Caco-2 (cell line): ENCODE data around the gene CFAP299. TPM values are rescaled to one million over a fixed set of nuclear protein-coding genes. Genes with fewer than 3 reads are reported as not detected.

Experiments used
- BruUV-seq: library from RNA; stranded (reverse); fragments of 400-500 nt; replicated peaks from 2 replicates; lab custom pipeline; 2021; lab: Mats Ljungman, UMichigan
- CTCF ChIA-PET: fragments of 300-600 bp; sonication (Branson Sonifier 250); formaldehyde crosslinking; loops from one replicate; lab custom pipeline; 2022; ENCODE audit warnings: antibody characterized with exemption; lab: Charles Lee
- POLR2A ChIA-PET: fragments of 300-600 bp; sonication (Branson Sonifier 250); formaldehyde crosslinking; loops from one replicate; lab custom pipeline; 2022; ENCODE audit warnings: antibody characterized with exemption; lab: Charles Lee
- DNase-seq, 2 experiments: peaks; one replicate each; pipeline versions ENCODE4 v3.0.0 to v3.0.0-alpha.2; 2020 to 2022
- H3K27me3 ChIP-seq: replicated peaks from 2 replicates; pipeline ENCODE4 v1.6.0; 2011; ENCODE audit warnings: low read length; ENCODE audit not compliant: control insufficient read depth, insufficient read depth
- H3K36me3 ChIP-seq: 2 replicates; pipeline ENCODE4 v1.5.1; 2011; ENCODE audit warnings: low read length; ENCODE audit not compliant: control insufficient read depth, insufficient read depth
- H3K4me1 ChIP-seq: fragments of 250-450 bp; sonication (Bioruptor Pico); 2 replicates; pipeline ENCODE4 v1.5.1; 2020; ENCODE audit warnings: mild to moderate bottlenecking
- H3K4me3 ChIP-seq: 2 replicates; pipeline ENCODE4 v1.5.1; 2011; ENCODE audit warnings: low read depth, mild to moderate bottlenecking, control low read depth, low read length
- H3K9me3 ChIP-seq: fragments of 250-450 bp; sonication (Bioruptor Pico); 2 replicates; pipeline ENCODE4 v1.5.1; 2020; ENCODE audit warnings: mild to moderate bottlenecking, moderate library complexity
- H3K27ac Mint-ChIP-seq: one replicate; pipeline ENCODE4 v1.8.0; 2022; ENCODE audit warnings: mixed read lengths; ENCODE audit not compliant: unreplicated experiment
- H3K27me3 Mint-ChIP-seq: one replicate; pipeline ENCODE4 v1.8.0; 2022; ENCODE audit warnings: mixed read lengths; ENCODE audit not compliant: insufficient read depth, unreplicated experiment
- H3K36me3 Mint-ChIP-seq: one replicate; pipeline ENCODE4 v1.8.0; 2022; ENCODE audit warnings: mild to moderate bottlenecking, mixed read lengths; ENCODE audit not compliant: insufficient read depth, unreplicated experiment
- H3K4me1 Mint-ChIP-seq: one replicate; pipeline ENCODE4 v1.8.0; 2022; ENCODE audit warnings: low read depth, mixed read lengths; ENCODE audit not compliant: unreplicated experiment
- H3K4me3 Mint-ChIP-seq: one replicate; pipeline ENCODE4 v1.8.0; 2022; ENCODE audit warnings: mild to moderate bottlenecking, moderate library complexity, mixed read lengths; ENCODE audit not compliant: unreplicated experiment
- H3K9me3 Mint-ChIP-seq: one replicate; pipeline ENCODE4 v1.8.0; 2022; ENCODE audit warnings: mixed read lengths; ENCODE audit not compliant: unreplicated experiment
- CTCF ChIP-seq, 2 experiments: fragments of 200-600 bp in 1 of 2; IDR thresholded peaks; 1 replicate in 1 of 2; 2 replicates in 1 of 2; pipeline versions ENCODE4 v1.5.1 to v1.8.0; 2011 to 2022; ENCODE audit warnings: antibody characterized with exemption in 1 of 2, control low read depth in 1 of 2, inconsistent platforms in 1 of 2, low read depth in 1 of 2, low read length in 1 of 2, mild to moderate bottlenecking in 1 of 2, moderate library complexity in 1 of 2; ENCODE audit not compliant: insufficient read depth in 1 of 2, severe bottlenecking in 1 of 2, unreplicated experiment in 1 of 2
- intact Hi-C: fragments of 100-400 bp; cut with micrococcal nuclease; formaldehyde crosslinking; loops from one replicate; pipeline ENCODE4 v1.10.0; 2022; ENCODE audit not compliant: unreplicated experiment
- total RNA-seq: library from RNA; stranded (reverse); gene quantifications from 2 replicates; pipeline ENCODE4 v1.2.3, GENCODE V29; 2022

CFAP299 gene
- total RNA-seq, 1 experiment from 2014 or later: not detected

DNA sequence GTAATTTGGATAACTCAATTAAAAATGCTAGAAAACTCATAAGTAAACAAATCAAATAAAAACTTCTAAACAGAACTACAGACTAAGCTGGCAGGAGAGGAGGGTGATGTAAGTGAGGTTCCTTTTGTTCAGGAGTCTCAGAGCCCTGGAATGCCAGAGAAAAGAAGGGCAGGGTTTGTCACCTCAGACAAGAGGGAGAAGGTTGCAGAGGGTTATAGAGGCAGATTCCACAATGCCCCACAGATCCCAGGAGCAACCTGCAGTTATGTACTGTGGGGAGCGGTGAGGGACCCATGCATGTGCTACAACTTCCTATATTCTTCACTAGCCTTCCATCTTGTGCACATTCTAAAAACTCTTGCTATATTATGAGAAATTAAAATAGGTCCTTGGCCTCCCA is 129.7 kb downstream of the CFAP299 start:
- Mint-ChIP-seq H3K9me3 (no peaks in the 10 kb centered on the region), H3K27ac (no peak overlapping the region), H3K4me3 (no peak overlapping the region), H3K4me1 (no peaks in the 10 kb centered on the region), H3K36me3 (no peaks in the 10 kb centered on the region), H3K27me3 (peaks cover 6% of the 10 kb centered on the region)
- H3K4me1 ChIP-seq: no peaks in the 10 kb centered on the region
- DNase-seq: no peak
- TF ChIP-seq CTCF (IDR thresholded peaks at IDR 0.05; ENCODE audit: insufficient read depth in 1 of 2, low read depth in 1 of 2, low read length in 1 of 2, severe bottlenecking in 1 of 2, unreplicated experiment in 1 of 2): no peak
- intact Hi-C loops: no loop called here
- BruUV-seq: no TSS peak
- H3K9me3 ChIP-seq: no peaks in the 10 kb centered on the region
- CTCF ChIA-PET: no interaction called here
- no peaks in the 10 kb centered on the region for H3K27me3 ChIP-seq
- no peak overlapping the region for H3K4me3 ChIP-seq
- H3K36me3 ChIP-seq: no peaks in the 10 kb centered on the region
- POLR2A ChIA-PET: no interaction called here

DNA sequence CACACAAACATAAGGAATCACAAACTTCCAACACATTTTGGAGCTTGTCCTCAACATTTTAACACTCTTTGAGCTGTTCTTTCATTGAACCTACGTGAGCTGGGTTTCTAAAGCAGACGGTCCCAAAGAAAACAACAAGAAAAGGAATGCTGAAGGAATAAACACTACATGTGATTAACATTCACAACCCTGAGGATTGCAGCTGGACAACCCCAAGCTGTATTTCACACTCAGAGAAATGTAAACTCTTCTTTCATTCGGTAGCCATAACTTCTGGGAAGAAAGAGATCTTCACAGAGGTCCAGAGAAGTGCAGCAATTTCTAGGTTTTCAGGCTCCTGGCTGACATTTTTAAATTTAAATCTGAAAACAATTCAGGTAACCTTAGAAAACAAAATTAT is 130.2 kb downstream of the CFAP299 start:
- CTCF ChIA-PET: no interaction called here
- Mint-ChIP-seq H3K4me1 (no peaks in the 10 kb centered on the region), H3K27me3 (peaks cover 6% of the 10 kb centered on the region), H3K4me3 (no peak overlapping the region), H3K9me3 (no peaks in the 10 kb centered on the region), H3K36me3 (no peaks in the 10 kb centered on the region), H3K27ac (no peak overlapping the region)
- no TSS peak for BruUV-seq
- Histone ChIP-seq H3K4me3 (no peak overlapping the region), H3K4me1 (no peaks in the 10 kb centered on the region), H3K36me3 (no peaks in the 10 kb centered on the region), H3K27me3 (no peaks in the 10 kb centered on the region), H3K9me3 (no peaks in the 10 kb centered on the region)
- DNase-seq: no peak
- POLR2A ChIA-PET: no interaction called here
- intact Hi-C loops: no loop called here
- TF ChIP-seq CTCF (IDR thresholded peaks at IDR 0.05; ENCODE audit: insufficient read depth in 1 of 2, low read depth in 1 of 2, low read length in 1 of 2, severe bottlenecking in 1 of 2, unreplicated experiment in 1 of 2): no peak

DNA sequence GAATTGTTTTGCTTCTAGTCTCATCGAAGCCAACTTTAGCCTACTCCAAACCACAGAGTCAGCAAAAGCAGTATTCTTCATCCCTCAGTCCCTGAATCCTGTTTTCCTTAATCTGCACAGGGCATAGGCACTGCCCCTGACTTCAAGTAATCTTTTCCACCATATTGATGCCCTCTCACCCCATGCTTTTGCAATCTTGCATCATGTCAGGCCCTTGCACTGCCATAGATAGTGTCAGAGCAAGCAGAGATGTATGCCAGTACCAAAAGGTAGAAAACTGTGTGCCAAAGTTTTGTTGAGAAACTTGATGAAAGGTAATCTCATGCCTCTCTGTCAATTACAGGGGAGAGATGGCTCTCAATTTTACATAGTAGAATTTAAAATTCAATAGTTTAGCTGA is 131.1 kb downstream of the CFAP299 start:
- Mint-ChIP-seq H3K4me1 (no peaks in the 10 kb centered on the region), H3K4me3 (no peak overlapping the region), H3K27me3 (peaks cover 6% of the 10 kb centered on the region), H3K36me3 (no peaks in the 10 kb centered on the region), H3K9me3 (no peaks in the 10 kb centered on the region), H3K27ac (no peak overlapping the region)
- TF ChIP-seq CTCF (IDR thresholded peaks at IDR 0.05; ENCODE audit: insufficient read depth in 1 of 2, low read depth in 1 of 2, low read length in 1 of 2, severe bottlenecking in 1 of 2, unreplicated experiment in 1 of 2): no peak
- Histone ChIP-seq H3K9me3 (no peaks in the 10 kb centered on the region), H3K36me3 (no peaks in the 10 kb centered on the region), H3K4me3 (no peak overlapping the region), H3K4me1 (no peaks in the 10 kb centered on the region), H3K27me3 (no peaks in the 10 kb centered on the region)
- POLR2A ChIA-PET: no interaction called here
- CTCF ChIA-PET: no interaction called here
- no peak for DNase-seq
- BruUV-seq: no TSS peak
- intact Hi-C loops: no loop called here
